Calu3 (cell line): Measurements from ENCODE around the gene ZDHHC11. TPM values are rescaled to one million over a fixed set of nuclear protein-coding genes. Genes with fewer than 3 reads are reported as not detected.

Source experiments
- BruUV-seq: library from RNA; stranded (reverse); fragments of 400-500 nt; replicated peaks from 2 replicates; lab custom pipeline; 2021; lab: Mats Ljungman, UMichigan
- CTCF ChIA-PET: fragments of 300-600 bp; sonication (Branson Sonifier 250); formaldehyde crosslinking; loops from one replicate; lab custom pipeline; 2022; ENCODE audit warnings: antibody characterized with exemption; lab: Charles Lee
- DNase-seq: peaks from one replicate; pipeline ENCODE4 v3.0.0; 2022
- H3K27ac Mint-ChIP-seq: one replicate; pipeline ENCODE4 v1.8.0; 2022; ENCODE audit warnings: mixed read lengths; ENCODE audit not compliant: unreplicated experiment
- H3K27me3 Mint-ChIP-seq: one replicate; pipeline ENCODE4 v1.8.0; 2022; ENCODE audit warnings: mixed read lengths; ENCODE audit not compliant: unreplicated experiment
- H3K36me3 Mint-ChIP-seq: one replicate; pipeline ENCODE4 v1.8.0; 2022; ENCODE audit warnings: mild to moderate bottlenecking, moderate library complexity, mixed read lengths; ENCODE audit not compliant: insufficient read depth, unreplicated experiment
- H3K4me1 Mint-ChIP-seq: one replicate; pipeline ENCODE4 v1.8.0; 2022; ENCODE audit warnings: mild to moderate bottlenecking, low read depth, mixed read lengths; ENCODE audit not compliant: unreplicated experiment
- H3K4me3 Mint-ChIP-seq: one replicate; pipeline ENCODE4 v1.8.0; 2022; ENCODE audit warnings: mild to moderate bottlenecking, low read depth, moderate library complexity, mixed read lengths; ENCODE audit not compliant: unreplicated experiment
- H3K9me3 Mint-ChIP-seq: one replicate; pipeline ENCODE4 v1.8.0; 2022; ENCODE audit warnings: low read depth, mixed read lengths; ENCODE audit not compliant: unreplicated experiment
- CTCF ChIP-seq: fragments of 200-600 bp; IDR thresholded peaks from one replicate; pipeline ENCODE4 v1.8.0; 2022; ENCODE audit warnings: antibody characterized with exemption; ENCODE audit not compliant: unreplicated experiment
- intact Hi-C: fragments of 100-400 bp; cut with micrococcal nuclease; formaldehyde crosslinking; loops from one replicate; pipeline ENCODE4 v1.10.0; 2022; ENCODE audit not compliant: unreplicated experiment
- total RNA-seq: library from RNA; stranded (reverse); gene quantifications from 2 replicates; pipeline ENCODE4 v1.2.3, GENCODE V29; 2022

ZDHHC11 gene
- total RNA-seq, 1 experiment from 2014 or later = 60.8 TPM

DNA sequence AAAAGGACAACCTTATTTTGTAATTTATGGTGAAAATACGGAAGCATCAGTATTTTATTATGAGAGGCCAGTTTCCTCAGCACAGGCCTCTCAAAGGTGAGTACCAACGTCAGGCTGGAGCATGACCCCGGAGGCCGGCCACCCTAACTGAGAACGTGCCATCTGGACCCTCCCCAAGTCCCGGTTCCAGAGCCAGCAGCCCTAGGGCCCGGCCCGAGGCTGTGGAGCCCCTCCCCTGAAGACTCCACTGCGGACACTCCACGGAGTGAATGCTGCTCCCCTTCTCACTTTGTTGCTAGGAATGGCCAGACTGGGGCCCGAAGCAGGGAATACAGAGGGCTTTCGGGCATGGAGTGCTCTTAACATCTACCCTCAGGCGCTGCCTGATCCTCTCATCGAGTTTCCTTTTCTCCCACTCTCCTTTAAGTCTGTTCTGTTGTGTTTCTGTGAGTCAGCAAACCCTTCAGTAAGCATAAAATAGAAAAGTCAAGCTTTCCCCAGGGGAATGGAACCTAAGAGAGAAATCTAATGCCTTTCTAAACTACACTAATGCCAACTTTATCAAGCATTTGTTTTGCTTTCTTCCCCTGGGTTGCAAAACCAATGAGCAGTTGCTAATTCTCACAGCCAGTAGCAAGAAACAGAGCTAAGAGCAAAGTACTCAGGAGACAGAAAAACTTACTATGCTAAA lies 37.3 kb upstream of the ZDHHC11 start:
- no peak overlapping the region for H3K27ac Mint-ChIP-seq
- DNase-seq = no peak
- CTCF ChIA-PET = no interaction called here
- H3K4me3 Mint-ChIP-seq = no peak overlapping the region
- peaks cover 9% of the 10 kb centered on the region for H3K4me1 Mint-ChIP-seq
- no peaks in the 10 kb centered on the region for H3K9me3 Mint-ChIP-seq
- no peak for TF ChIP-seq CTCF
- H3K36me3 Mint-ChIP-seq = peaks cover 43% of the 10 kb centered on the region
- intact Hi-C loops = no loop called here
- no TSS peak for BruUV-seq
- H3K27me3 Mint-ChIP-seq = no peaks in the 10 kb centered on the region

- CTCF ChIA-PET = no interaction called here
- no peak for TF ChIP-seq CTCF
- Mint-ChIP-seq H3K27ac (no peak overlapping the region), H3K4me1 (peaks cover 7% of the 10 kb centered on the region), H3K36me3 (peaks cover 39% of the 10 kb centered on the region), H3K9me3 (peaks cover 7% of the 10 kb centered on the region), H3K4me3 (no peak overlapping the region), H3K27me3 (no peaks in the 10 kb centered on the region)
- intact Hi-C loops = no loop called here
- DNase-seq = no peak
- no TSS peak for BruUV-seq
Measured at GRCh38 chr5:886716-887325, 36.0 kb upstream of the ZDHHC11 start.

DNA sequence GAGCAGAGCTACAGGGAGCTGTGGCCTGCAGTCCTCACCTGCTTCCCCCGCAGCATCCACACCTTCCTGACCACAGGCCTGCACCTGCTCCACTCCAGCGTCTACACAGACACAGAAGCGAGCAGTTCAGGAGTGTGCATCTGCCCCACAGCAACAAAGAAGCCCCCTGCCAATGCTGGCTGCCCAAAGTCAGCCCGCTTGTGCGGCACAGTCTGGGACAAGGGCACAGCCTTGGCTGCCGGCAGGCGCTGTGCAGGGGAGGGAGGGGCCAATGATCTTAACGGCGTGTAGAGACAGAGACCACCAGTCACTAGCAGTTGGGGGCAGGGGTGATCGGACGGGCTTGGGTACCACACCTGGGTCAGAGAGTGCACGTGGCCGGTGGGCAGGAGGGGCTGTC lies 35.2 kb upstream of the ZDHHC11 start:
- no peaks in the 10 kb centered on the region for H3K27me3 Mint-ChIP-seq
- H3K9me3 Mint-ChIP-seq = peaks cover 7% of the 10 kb centered on the region
- TF ChIP-seq CTCF = no peak
- no peak for DNase-seq
- no peak overlapping the region for H3K4me3 Mint-ChIP-seq
- H3K4me1 Mint-ChIP-seq = no peaks in the 10 kb centered on the region
- CTCF ChIA-PET = no interaction called here
- intact Hi-C loops = no loop called here
- H3K36me3 Mint-ChIP-seq = peaks cover 42% of the 10 kb centered on the region
- H3K27ac Mint-ChIP-seq = no peak overlapping the region
- BruUV-seq = no TSS peak

DNA sequence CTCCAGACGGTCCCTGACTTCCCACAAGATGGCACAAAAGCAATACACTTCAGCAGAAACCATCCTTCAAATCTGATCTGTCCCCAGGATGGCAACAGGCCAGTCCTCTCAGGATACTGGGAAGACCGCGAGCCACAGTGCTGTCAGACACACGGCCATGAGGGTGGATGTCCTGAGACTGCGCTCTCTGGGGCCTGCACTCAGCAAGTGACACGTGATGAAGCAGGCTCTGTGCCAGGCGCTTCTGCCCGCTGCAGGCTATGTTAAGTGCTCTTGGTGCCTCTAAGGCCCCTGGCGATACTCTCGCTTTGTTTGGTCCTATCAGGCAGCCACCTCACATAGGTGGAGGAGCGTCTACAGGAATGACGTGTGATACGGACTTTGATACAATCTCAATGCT lies 34.7 kb upstream of the ZDHHC11 start:
- intact Hi-C loops = no loop called here
- Mint-ChIP-seq H3K27ac (no peak overlapping the region), H3K4me3 (no peak overlapping the region), H3K9me3 (peaks cover 7% of the 10 kb centered on the region), H3K27me3 (no peaks in the 10 kb centered on the region), H3K36me3 (peaks cover 47% of the 10 kb centered on the region), H3K4me1 (no peaks in the 10 kb centered on the region)
- no peak for DNase-seq
- CTCF ChIA-PET = no interaction called here
- no peak for TF ChIP-seq CTCF
- BruUV-seq = no TSS peak
